Activated CD4-positive, alpha-beta T cell treated with anti-CD3 and anti-CD28 coated beads, Interleukin-2, amount 50 U/mL, for 24 hours (primary cell): Measurements from ENCODE around the gene CELA2B.
"Not testable (repeated sequence)": the region's sequence is repeated elsewhere in the genome, so short reads cannot be mapped to it uniquely, and the experiment has no call there.

Experiments used
- DNase-seq, 2 donors: peaks; one replicate each; pipeline ENCODE4 v3.0.0-alpha.2; 2020; ENCODE audit warnings: low read depth in 1 of 2, low spot score in 1 of 2

CELA2B gene

GRCh38 chr1:15465674-15466073 lies 10.2 kb upstream of the CELA2B start:
- no peak for DNase-seq

GRCh38 chr1:15466955-15467625 lies 8.8 kb upstream of the CELA2B start:
- DNase-seq: not testable (repeated sequence)

- no peak for DNase-seq
These were observed 7.8 kb upstream of the CELA2B start for GRCh38 chr1:15468145-15468544.

GRCh38 chr1:15469361-15469760 lies 6.5 kb upstream of the CELA2B start:
- no peak for DNase-seq

GRCh38 chr1:15469821-15470448 lies 6.0 kb upstream of the CELA2B start:
- not testable (repeated sequence) for DNase-seq

- DNase-seq: not testable (repeated sequence)
These were observed 4.8 kb upstream of the CELA2B start for GRCh38 chr1:15471067-15471466.

GRCh38 chr1:15471723-15472122 lies 4.2 kb upstream of the CELA2B start:
- not testable (repeated sequence) for DNase-seq

GRCh38 chr1:15472587-15472986 lies 3.3 kb upstream of the CELA2B start:
- no peak for DNase-seq

GRCh38 chr1:15476927-15477326 lies 1.0 kb downstream of the CELA2B start:
- DNase-seq: no peak

GRCh38 chr1:15477646-15478212 lies 1.8 kb downstream of the CELA2B start:
- DNase-seq: no peak

GRCh38 chr1:15479654-15480347 lies 3.9 kb downstream of the CELA2B start:
- no peak for DNase-seq

- DNase-seq: not testable (repeated sequence)
These were observed 6.6 kb downstream of the CELA2B start for GRCh38 chr1:15482455-15482854.

- DNase-seq: not testable (repeated sequence)
These were observed 7.2 kb downstream of the CELA2B start for GRCh38 chr1:15482983-15483543.

GRCh38 chr1:15483971-15484370 lies 8.1 kb downstream of the CELA2B start:
- DNase-seq: no peak

GRCh38 chr1:15484443-15484842 lies 8.5 kb downstream of the CELA2B start:
- not testable (repeated sequence) for DNase-seq

- no peak for DNase-seq
These were observed 9.7 kb downstream of the CELA2B start for GRCh38 chr1:15485636-15486035.

- not testable (repeated sequence) for DNase-seq
These were observed 11.1 kb downstream of the CELA2B start for GRCh38 chr1:15486844-15487610.

GRCh38 chr1:15488371-15488770 lies 12.5 kb downstream of the CELA2B start:
- no peak for DNase-seq

GRCh38 chr1:15489052-15489736 lies 13.3 kb downstream of the CELA2B start:
- no peak for DNase-seq

- DNase-seq: not testable (repeated sequence)
These were observed 15.1 kb downstream of the CELA2B start for GRCh38 chr1:15491010-15491409.
